Peyer's patch (tissue), 4 donors: Measurements from ENCODE around the gene FIZ1.

ENCODE experiments used
- POLR2A ChIP-seq, 2 donors: fragments of 450-650 bp; IDR thresholded peaks; one replicate each; pipeline ENCODE4 v1.5.1; 2017; ENCODE audit warnings: antibody characterized with exemption in 2 of 2, mild to moderate bottlenecking in 2 of 2, moderate library complexity in 2 of 2
- TF ChIP-seq, protein P1 (sequence below), 6 experiments: fragments of 450-650 bp in 4 of 6; fragments of 200-600 bp in 2 of 6; sonication (generic) in 1 of 6; IDR thresholded peaks; one replicate each; pipeline ENCODE4 v1.5.1; 2017 to 2019; ENCODE audit warnings: antibody characterized with exemption in 6 of 6, mild to moderate bottlenecking in 3 of 6, moderate library complexity in 1 of 6

DNA sequence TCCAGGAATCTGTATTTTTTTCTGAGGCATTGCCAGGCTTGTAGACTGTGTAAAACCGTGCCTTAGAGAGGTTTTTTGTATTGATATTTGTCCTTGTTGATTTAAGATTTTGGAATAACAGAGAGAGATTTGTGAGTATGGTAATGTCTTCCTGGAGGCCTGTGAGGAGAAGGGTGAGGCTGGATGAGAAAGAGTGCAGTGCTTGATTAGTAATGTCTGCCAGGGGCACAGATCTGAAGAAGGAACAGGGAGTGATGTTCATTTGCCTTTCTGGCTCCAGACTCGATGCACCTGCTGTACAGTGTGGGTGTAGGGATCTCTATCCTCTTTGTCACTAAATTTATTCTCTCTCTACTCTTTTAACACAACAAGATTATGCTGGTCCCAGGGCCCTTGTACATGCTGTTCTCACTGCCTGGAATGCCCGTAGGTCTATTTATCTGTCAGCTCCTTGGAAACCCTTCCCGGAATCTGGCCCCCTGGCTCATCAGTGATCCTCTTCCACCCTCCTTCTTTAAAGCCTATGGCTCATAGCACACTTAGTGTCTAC is 4.2 kb downstream of the FIZ1 start:
- TF ChIP-seq, protein P1, sequence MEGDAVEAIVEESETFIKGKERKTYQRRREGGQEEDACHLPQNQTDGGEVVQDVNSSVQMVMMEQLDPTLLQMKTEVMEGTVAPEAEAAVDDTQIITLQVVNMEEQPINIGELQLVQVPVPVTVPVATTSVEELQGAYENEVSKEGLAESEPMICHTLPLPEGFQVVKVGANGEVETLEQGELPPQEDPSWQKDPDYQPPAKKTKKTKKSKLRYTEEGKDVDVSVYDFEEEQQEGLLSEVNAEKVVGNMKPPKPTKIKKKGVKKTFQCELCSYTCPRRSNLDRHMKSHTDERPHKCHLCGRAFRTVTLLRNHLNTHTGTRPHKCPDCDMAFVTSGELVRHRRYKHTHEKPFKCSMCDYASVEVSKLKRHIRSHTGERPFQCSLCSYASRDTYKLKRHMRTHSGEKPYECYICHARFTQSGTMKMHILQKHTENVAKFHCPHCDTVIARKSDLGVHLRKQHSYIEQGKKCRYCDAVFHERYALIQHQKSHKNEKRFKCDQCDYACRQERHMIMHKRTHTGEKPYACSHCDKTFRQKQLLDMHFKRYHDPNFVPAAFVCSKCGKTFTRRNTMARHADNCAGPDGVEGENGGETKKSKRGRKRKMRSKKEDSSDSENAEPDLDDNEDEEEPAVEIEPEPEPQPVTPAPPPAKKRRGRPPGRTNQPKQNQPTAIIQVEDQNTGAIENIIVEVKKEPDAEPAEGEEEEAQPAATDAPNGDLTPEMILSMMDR (IDR thresholded peaks at IDR 0.05): no peak
- no peak for TF ChIP-seq POLR2A (IDR thresholded peaks at IDR 0.05)
